IMR-90 (cell line): ENCODE measurements around the gene TRIM44. TPM values are rescaled to one million over a fixed set of nuclear protein-coding genes. Genes with fewer than 3 reads are reported as not detected.

Experiments used
- ATAC-seq: fragments of 200-7000 bp; cut with Tn5 transposase; 2 replicates; pipeline ENCODE4 v1.9.1; 2020; ENCODE audit warnings: low read depth, mild to moderate bottlenecking, moderate library complexity
- BruUV-seq: library from RNA; stranded (reverse); fragments of 400-500 nt; replicated peaks from 2 replicates; lab custom pipeline; 2021; lab: Mats Ljungman, UMichigan
- CTCF ChIA-PET: fragments of 300-600 bp; formaldehyde crosslinking; extraction: SDS; loops from one replicate; lab custom pipeline; 2021; ENCODE audit warnings: antibody characterized with exemption; lab: Yijun Ruan, JAX
- POLR2A ChIA-PET: fragments of 300-600 bp; sonication (Branson Sonifier 250); formaldehyde crosslinking; loops from one replicate; lab custom pipeline; 2022; ENCODE audit warnings: antibody characterized with exemption; ENCODE audit not compliant: unreplicated experiment; lab: Charles Lee
- DNase-seq: peaks from one replicate; pipeline ENCODE4 v3.0.0; 2013
- H2AFZ ChIP-seq: replicated peaks from 2 replicates; pipeline ENCODE3; 2013; ENCODE audit warnings: low read length, mild to moderate bottlenecking; ENCODE audit not compliant: poor library complexity
- H2AK5ac ChIP-seq: 2 replicates; pipeline ENCODE4 v1.6.1; 2013; ENCODE audit warnings: low read depth, low read length, inconsistent platforms
- H2AK9ac ChIP-seq: replicated peaks from 2 replicates; pipeline ENCODE3; 2013; ENCODE audit warnings: mild to moderate bottlenecking, low read depth, low read length, moderate library complexity; ENCODE audit not compliant: poor library complexity
- H2BK120ac ChIP-seq: 2 replicates; pipeline ENCODE4 v1.6.1; 2013; ENCODE audit warnings: low read depth, low read length, inconsistent platforms
- H2BK15ac ChIP-seq: 3 replicates; pipeline ENCODE4 v1.6.1; 2013; ENCODE audit warnings: low read depth, low read length, inconsistent platforms
- H2BK20ac ChIP-seq: 2 replicates; pipeline ENCODE4 v1.6.1; 2013; ENCODE audit warnings: low read depth, mild to moderate bottlenecking, inconsistent platforms, low read length, moderate library complexity
- H2BK5ac ChIP-seq: 2 replicates; pipeline ENCODE4 v1.6.1; 2013; ENCODE audit warnings: mild to moderate bottlenecking, low read depth, low read length, inconsistent platforms; ENCODE audit not compliant: poor library complexity, severe bottlenecking
- H3K14ac ChIP-seq: replicated peaks from 2 replicates; pipeline ENCODE4 v1.6.1; 2013; ENCODE audit warnings: low read depth, low read length, inconsistent platforms
- H3K18ac ChIP-seq: 2 replicates; pipeline ENCODE4 v1.6.1; 2013; ENCODE audit warnings: low read depth, low read length, control low read depth
- H3K23ac ChIP-seq: 2 replicates; pipeline ENCODE4 v1.6.1; 2013; ENCODE audit warnings: low read depth, low read length, inconsistent platforms
- H3K27ac ChIP-seq: 2 replicates; pipeline ENCODE4 v1.5.1; 2013; ENCODE audit warnings: mild to moderate bottlenecking, control low read depth, low read length; ENCODE audit not compliant: insufficient read depth
- H3K27me3 ChIP-seq: 2 replicates; pipeline ENCODE4 v1.6.1; 2013; ENCODE audit warnings: low read length; ENCODE audit not compliant: control insufficient read depth, insufficient read depth
- H3K36me3 ChIP-seq: 2 replicates; pipeline ENCODE4 v1.6.1; 2013; ENCODE audit warnings: low read length, mixed read lengths; ENCODE audit not compliant: control insufficient read depth, insufficient read depth
- H3K4ac ChIP-seq: 2 replicates; pipeline ENCODE4 v1.6.1; 2013; ENCODE audit warnings: low read depth, low read length, inconsistent platforms
- H3K4me1 ChIP-seq: 2 replicates; pipeline ENCODE4 v1.6.1; 2013; ENCODE audit warnings: low read length, mixed read lengths; ENCODE audit not compliant: control insufficient read depth, insufficient read depth
- H3K4me2 ChIP-seq: 2 replicates; pipeline ENCODE4 v1.6.1; 2013; ENCODE audit warnings: low read depth, mild to moderate bottlenecking, control low read depth, low read length, moderate library complexity
- H3K4me3 ChIP-seq: 2 replicates; pipeline ENCODE4 v1.5.1; 2013; ENCODE audit warnings: low read depth, mild to moderate bottlenecking, control low read depth, low read length, moderate library complexity; ENCODE audit not compliant: insufficient read depth
- H3K56ac ChIP-seq: 2 replicates; pipeline ENCODE4 v1.6.1; 2013; ENCODE audit warnings: low read length, inconsistent platforms; ENCODE audit not compliant: insufficient read depth; ENCODE audit errors: extremely low read depth
- H3K79me1 ChIP-seq, 2 experiments: 2 replicates each; pipeline ENCODE4 v1.6.1; 2013; ENCODE audit warnings: low read length in 2 of 2, inconsistent platforms in 1 of 2, low read depth in 1 of 2
- H3K9ac ChIP-seq: 2 replicates; pipeline ENCODE4 v1.6.1; 2013; ENCODE audit warnings: low read depth, low read length, control low read depth
- H3K9me1 ChIP-seq: 2 replicates; pipeline ENCODE4 v1.6.1; 2013; ENCODE audit warnings: low read length, inconsistent platforms; ENCODE audit not compliant: insufficient read depth
- H3K9me3 ChIP-seq: 2 replicates; pipeline ENCODE4 v1.6.1; 2013; ENCODE audit warnings: low read length; ENCODE audit not compliant: control insufficient read depth, insufficient read depth
- H4K20me1 ChIP-seq: 2 replicates; pipeline ENCODE4 v1.6.1; 2013; ENCODE audit warnings: low read length, inconsistent platforms; ENCODE audit not compliant: insufficient read depth
- H4K5ac ChIP-seq: 2 replicates; pipeline ENCODE4 v1.6.1; 2013; ENCODE audit warnings: mild to moderate bottlenecking, low read depth, low read length, control low read depth
- H4K8ac ChIP-seq, 2 experiments: 2 replicates each; pipeline ENCODE4 v1.6.1; 2013; ENCODE audit warnings: low read depth in 2 of 2, low read length in 2 of 2, control low read depth in 1 of 2, inconsistent platforms in 1 of 2
- H4K91ac ChIP-seq: 2 replicates; pipeline ENCODE4 v1.6.1; 2013; ENCODE audit warnings: low read depth, low read length, inconsistent platforms; ENCODE audit not compliant: insufficient read depth
- BHLHE40 ChIP-seq: fragments of 150-350 bp; IDR thresholded peaks from 2 replicates; pipeline ENCODE4 v1.6.1; 2016; ENCODE audit warnings: mild to moderate bottlenecking, low read depth, low read length
- CEBPB ChIP-seq: IDR thresholded peaks from 2 replicates; pipeline ENCODE4 v1.6.1; 2012; ENCODE audit warnings: low read depth, low read length, improper control_type of control experiment
- CHD1 ChIP-seq: IDR thresholded peaks from 2 replicates; pipeline ENCODE4 v1.6.1; 2012; ENCODE audit warnings: low read depth, low read length, improper control_type of control experiment
- FOS ChIP-seq: fragments of 150-350 bp; IDR thresholded peaks from 2 replicates; pipeline ENCODE4 v1.6.1; 2016; ENCODE audit warnings: low read depth, low read length
- MAFK ChIP-seq: IDR thresholded peaks from 2 replicates; pipeline ENCODE4 v1.6.1; 2012; ENCODE audit warnings: low read depth, low read length, improper control_type of control experiment
- MAZ ChIP-seq: IDR thresholded peaks from 2 replicates; pipeline ENCODE4 v1.6.1; 2012; ENCODE audit warnings: low read depth, mild to moderate bottlenecking, low read length, improper control_type of control experiment, moderate library complexity, borderline replicate concordance
- MXI1 ChIP-seq: IDR thresholded peaks from 2 replicates; pipeline ENCODE4 v1.6.1; 2012; ENCODE audit warnings: low read depth, mild to moderate bottlenecking, low read length, moderate library complexity, borderline replicate concordance
- NFE2L2 ChIP-seq: fragments of 150-350 bp; IDR thresholded peaks from 2 replicates; pipeline ENCODE4 v1.6.1; 2016; ENCODE audit warnings: low read depth, mild to moderate bottlenecking, low read length
- POLR2A ChIP-seq: IDR thresholded peaks from 2 replicates; pipeline ENCODE4 v1.6.1; 2012; ENCODE audit warnings: mild to moderate bottlenecking, low read depth, low read length
- RAD21 ChIP-seq: IDR thresholded peaks from 2 replicates; pipeline ENCODE4 v1.6.1; 2012; ENCODE audit warnings: low read length, improper control_type of control experiment
- RCOR1 ChIP-seq: IDR thresholded peaks from 2 replicates; pipeline ENCODE4 v1.6.1; 2012; ENCODE audit warnings: mild to moderate bottlenecking, low read length, improper control_type of control experiment; ENCODE audit not compliant: insufficient replicate concordance
- RFX5 ChIP-seq: IDR thresholded peaks from 2 replicates; pipeline ENCODE4 v1.8.0; 2012; ENCODE audit warnings: low read depth, mild to moderate bottlenecking, low read length, moderate library complexity
- SMC3 ChIP-seq: fragments of 150-350 bp; IDR thresholded peaks from 2 replicates; pipeline ENCODE4 v1.6.1; 2016; ENCODE audit warnings: low read depth, mild to moderate bottlenecking, antibody characterized with exemption, low read length, moderate library complexity
- WGBS, 2 experiments: methylation state at CpG; one replicate each; pipeline versions ENCODE4 v1.1.5 to v1.1.7; 2013; ENCODE audit warnings: missing lambda C conversion rate in 2 of 2; ENCODE audit not compliant: insufficient read length in 1 of 2; ENCODE audit errors: extremely low coverage in 2 of 2; 5-methylcytosine and 5-hydroxymethylcytosine counted together
- dilution Hi-C: fragments of 300-500 bp; cut with HindIII; formaldehyde crosslinking; loops from one replicate; pipeline ENCODE4 v1.14.3; 2018; ENCODE audit warnings: low sequenced_read_pairs; ENCODE audit not compliant: unreplicated experiment
- in situ Hi-C: fragments of 300-500 bp; cut with MboI; formaldehyde crosslinking; loops from 3 replicates; pipeline ENCODE4 v1.14.3; 2019; ENCODE audit warnings: low sequenced_read_pairs, inconsistent platforms, mixed read lengths
- intact Hi-C: fragments of 100-400 bp; cut with micrococcal nuclease; formaldehyde crosslinking; loops from 2 replicates; pipeline ENCODE4 v1.10.0; 2022
- polyA plus RNA-seq, 3 experiments: library from polyadenylated mRNA; depleted of rRNA; stranded (reverse); fragments of >200 nt; gene quantifications; 2 replicates each; pipeline ENCODE4 v1.2.3, GENCODE V29; 2012; ENCODE audit warnings: low replicate concordance in 1 of 3
- total RNA-seq: library from RNA; depleted of rRNA; stranded (reverse); fragments of >200 nt; gene quantifications from 2 replicates; pipeline ENCODE4 v1.2.3, GENCODE V29; 2012
- TF ChIP-seq, protein P1 (sequence below): fragments of 150-350 bp; IDR thresholded peaks from 2 replicates; pipeline ENCODE4 v1.6.1; 2016; ENCODE audit warnings: low read depth, mild to moderate bottlenecking, low read length, moderate library complexity, borderline replicate concordance
- TF ChIP-seq, protein P2 (sequence below): fragments of 150-350 bp; IDR thresholded peaks from 2 replicates; pipeline ENCODE4 v1.6.1; 2017; ENCODE audit warnings: mild to moderate bottlenecking, antibody characterized with exemption, low read length, low read depth
- TF ChIP-seq, protein P3 (sequence below): conservative IDR thresholded peaks from 2 replicates; pipeline ENCODE4 v1.5.1; 2012; ENCODE audit warnings: mild to moderate bottlenecking, low read depth, low read length, improper control_type of control experiment

TRIM44 gene
- total and polyA plus RNA-seq, 2 of the 4 experiments (the other 2 are of a cell fraction) = 50.7 to 104 TPM

DNA sequence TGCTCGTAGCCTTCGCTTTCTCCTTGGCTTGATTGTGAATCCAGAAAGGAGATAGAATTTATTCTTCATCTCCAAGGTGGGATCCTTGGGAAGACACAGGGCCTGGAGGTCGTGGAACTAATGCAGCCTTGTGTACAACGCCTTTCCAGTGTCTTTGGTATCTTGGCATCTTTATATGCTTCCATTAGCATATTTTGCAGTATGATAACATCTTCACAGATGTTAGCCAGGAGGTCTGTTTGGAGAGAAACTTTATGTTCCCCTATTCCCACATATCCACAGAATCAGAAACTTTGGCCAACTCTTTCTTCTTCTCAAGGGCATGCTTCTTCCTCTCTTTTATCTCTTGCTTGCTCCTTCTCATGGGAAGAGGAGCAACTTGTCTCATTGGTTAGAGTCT is 101.2 kb downstream of the TRIM44 start:
- no peak overlapping the region for H2BK120ac ChIP-seq
- TF ChIP-seq, protein P1, sequence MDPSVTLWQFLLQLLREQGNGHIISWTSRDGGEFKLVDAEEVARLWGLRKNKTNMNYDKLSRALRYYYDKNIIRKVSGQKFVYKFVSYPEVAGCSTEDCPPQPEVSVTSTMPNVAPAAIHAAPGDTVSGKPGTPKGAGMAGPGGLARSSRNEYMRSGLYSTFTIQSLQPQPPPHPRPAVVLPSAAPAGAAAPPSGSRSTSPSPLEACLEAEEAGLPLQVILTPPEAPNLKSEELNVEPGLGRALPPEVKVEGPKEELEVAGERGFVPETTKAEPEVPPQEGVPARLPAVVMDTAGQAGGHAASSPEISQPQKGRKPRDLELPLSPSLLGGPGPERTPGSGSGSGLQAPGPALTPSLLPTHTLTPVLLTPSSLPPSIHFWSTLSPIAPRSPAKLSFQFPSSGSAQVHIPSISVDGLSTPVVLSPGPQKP = no peak
- TF ChIP-seq POLR2A (no peak), MAFK (no peak), RCOR1 (no peak), MAZ (no peak), FOS (no peak), SMC3 (no peak), CHD1 (no peak), RAD21 (no peak), NFE2L2 (no peak), MXI1 (no peak), BHLHE40 (no peak), RFX5 (no peak), CEBPB (no peak)
- TF ChIP-seq, protein P2, sequence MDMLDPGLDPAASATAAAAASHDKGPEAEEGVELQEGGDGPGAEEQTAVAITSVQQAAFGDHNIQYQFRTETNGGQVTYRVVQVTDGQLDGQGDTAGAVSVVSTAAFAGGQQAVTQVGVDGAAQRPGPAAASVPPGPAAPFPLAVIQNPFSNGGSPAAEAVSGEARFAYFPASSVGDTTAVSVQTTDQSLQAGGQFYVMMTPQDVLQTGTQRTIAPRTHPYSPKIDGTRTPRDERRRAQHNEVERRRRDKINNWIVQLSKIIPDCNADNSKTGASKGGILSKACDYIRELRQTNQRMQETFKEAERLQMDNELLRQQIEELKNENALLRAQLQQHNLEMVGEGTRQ = no peak
- TF ChIP-seq, protein P3, sequence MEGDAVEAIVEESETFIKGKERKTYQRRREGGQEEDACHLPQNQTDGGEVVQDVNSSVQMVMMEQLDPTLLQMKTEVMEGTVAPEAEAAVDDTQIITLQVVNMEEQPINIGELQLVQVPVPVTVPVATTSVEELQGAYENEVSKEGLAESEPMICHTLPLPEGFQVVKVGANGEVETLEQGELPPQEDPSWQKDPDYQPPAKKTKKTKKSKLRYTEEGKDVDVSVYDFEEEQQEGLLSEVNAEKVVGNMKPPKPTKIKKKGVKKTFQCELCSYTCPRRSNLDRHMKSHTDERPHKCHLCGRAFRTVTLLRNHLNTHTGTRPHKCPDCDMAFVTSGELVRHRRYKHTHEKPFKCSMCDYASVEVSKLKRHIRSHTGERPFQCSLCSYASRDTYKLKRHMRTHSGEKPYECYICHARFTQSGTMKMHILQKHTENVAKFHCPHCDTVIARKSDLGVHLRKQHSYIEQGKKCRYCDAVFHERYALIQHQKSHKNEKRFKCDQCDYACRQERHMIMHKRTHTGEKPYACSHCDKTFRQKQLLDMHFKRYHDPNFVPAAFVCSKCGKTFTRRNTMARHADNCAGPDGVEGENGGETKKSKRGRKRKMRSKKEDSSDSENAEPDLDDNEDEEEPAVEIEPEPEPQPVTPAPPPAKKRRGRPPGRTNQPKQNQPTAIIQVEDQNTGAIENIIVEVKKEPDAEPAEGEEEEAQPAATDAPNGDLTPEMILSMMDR = no peak
- no peak overlapping the region for H2BK5ac ChIP-seq
- H3K9ac ChIP-seq = no peak overlapping the region
- H3K27me3 ChIP-seq = no peaks in the 10 kb centered on the region
- H3K4ac ChIP-seq = no peak overlapping the region
- no peak overlapping the region for H2AK5ac ChIP-seq
- H3K4me3 ChIP-seq = no peak overlapping the region
- ChIA-PET CTCF (interaction anchor here (0.7 kb wide), 1 partner anchor 144 kb away, joined by 4 read pairs; no protein-coding TSS in a partner anchor), POLR2A (no interaction called here)
- dilution Hi-C loops (no loop called here), in situ Hi-C loops (no loop called here), intact Hi-C loops (no loop called here)
- peaks cover 35 to 62% of the 10 kb centered on the region in 2 experiments for H3K79me1 ChIP-seq
- no peak overlapping the region for H2AK9ac ChIP-seq
- H3K9me1 ChIP-seq = peaks cover 3% of the 10 kb centered on the region; the same call in 1 of the 2 replicates
- peaks cover 13% of the 10 kb centered on the region; the same call in 1 of the 2 replicates for H4K20me1 ChIP-seq
- no peak overlapping the region for H3K18ac ChIP-seq
- H3K4me1 ChIP-seq = peaks cover 4% of the 10 kb centered on the region
- H3K23ac ChIP-seq = no peak overlapping the region
- no peak overlapping the region for H2BK15ac ChIP-seq
- no peak overlapping the region for H3K14ac ChIP-seq
- no peak overlapping the region for H3K56ac ChIP-seq
- BruUV-seq = no TSS peak
- H3K9me3 ChIP-seq = no peaks in the 10 kb centered on the region
- H3K36me3 ChIP-seq = no peaks in the 10 kb centered on the region
- no peak overlapping the region for H3K4me2 ChIP-seq
- H4K8ac ChIP-seq = no peak overlapping the region
- WGBS, 2 experiments = no CpG with 5 or more reads among the region's 4 CpGs
- no peak overlapping the region for H2AFZ ChIP-seq
- no peak overlapping the region for H3K27ac ChIP-seq
- H4K5ac ChIP-seq = no peak overlapping the region
- ATAC-seq = no peak
- no peak overlapping the region for H4K91ac ChIP-seq
- no peak for DNase-seq
- H2BK20ac ChIP-seq = no peak overlapping the region
